GM11168 (cell line): Measurements from ENCODE around the gene SPI1.

Experiments used
- in situ Hi-C: fragments of 300-500 bp; cut with MboI; formaldehyde crosslinking; loops from one replicate; pipeline ENCODE4 v1.12.0; 2022; ENCODE audit warnings: low sequenced_read_pairs; ENCODE audit not compliant: unreplicated experiment

The SPI1 gene

DNA sequence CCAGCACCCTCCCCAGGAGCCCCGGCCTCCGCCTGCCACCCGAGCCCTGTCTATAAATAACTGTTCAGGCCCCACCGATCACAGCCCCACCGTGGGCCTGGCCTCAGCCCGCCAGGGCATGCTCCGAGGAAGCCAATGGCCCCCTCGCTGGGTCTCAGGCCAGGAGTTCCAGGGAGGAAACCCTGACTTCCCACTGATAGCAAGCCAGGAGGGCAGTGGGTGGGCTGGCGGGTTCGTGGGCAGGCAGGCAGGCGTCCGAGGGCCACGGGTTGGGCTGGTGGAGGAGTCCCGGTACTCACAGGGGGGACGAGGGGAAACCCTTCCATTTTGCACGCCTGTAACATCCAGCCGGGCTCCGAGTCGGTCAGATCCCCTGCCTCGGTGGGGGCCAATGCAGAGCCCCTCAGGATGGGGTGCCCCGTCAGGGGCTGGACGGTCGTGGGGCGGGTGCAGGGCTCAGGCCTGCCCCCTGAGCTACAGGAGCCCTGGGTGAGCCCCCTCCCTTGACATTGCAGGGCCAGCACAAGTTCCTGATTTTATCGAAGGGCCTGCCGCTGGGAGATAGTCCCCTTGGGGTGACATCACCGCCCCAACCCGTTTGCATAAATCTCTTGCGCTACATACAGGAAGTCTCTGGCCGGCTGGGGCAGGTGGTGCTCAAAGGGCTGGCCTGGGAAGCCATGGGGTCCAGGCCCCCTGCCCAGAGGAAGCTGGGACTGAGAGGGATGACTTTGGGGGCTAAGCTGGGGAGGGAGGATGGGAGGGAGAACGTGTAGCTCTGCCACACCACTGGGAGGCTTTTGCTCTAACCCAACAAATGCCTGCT, at the start of gene SPI1:
Gene SPI1 (minus strand): TSS at position 538 of the 826 bp plus-strand sequence. CDS start 194 bp downstream, at position 344.
- in situ Hi-C loops: no loop called here

DNA sequence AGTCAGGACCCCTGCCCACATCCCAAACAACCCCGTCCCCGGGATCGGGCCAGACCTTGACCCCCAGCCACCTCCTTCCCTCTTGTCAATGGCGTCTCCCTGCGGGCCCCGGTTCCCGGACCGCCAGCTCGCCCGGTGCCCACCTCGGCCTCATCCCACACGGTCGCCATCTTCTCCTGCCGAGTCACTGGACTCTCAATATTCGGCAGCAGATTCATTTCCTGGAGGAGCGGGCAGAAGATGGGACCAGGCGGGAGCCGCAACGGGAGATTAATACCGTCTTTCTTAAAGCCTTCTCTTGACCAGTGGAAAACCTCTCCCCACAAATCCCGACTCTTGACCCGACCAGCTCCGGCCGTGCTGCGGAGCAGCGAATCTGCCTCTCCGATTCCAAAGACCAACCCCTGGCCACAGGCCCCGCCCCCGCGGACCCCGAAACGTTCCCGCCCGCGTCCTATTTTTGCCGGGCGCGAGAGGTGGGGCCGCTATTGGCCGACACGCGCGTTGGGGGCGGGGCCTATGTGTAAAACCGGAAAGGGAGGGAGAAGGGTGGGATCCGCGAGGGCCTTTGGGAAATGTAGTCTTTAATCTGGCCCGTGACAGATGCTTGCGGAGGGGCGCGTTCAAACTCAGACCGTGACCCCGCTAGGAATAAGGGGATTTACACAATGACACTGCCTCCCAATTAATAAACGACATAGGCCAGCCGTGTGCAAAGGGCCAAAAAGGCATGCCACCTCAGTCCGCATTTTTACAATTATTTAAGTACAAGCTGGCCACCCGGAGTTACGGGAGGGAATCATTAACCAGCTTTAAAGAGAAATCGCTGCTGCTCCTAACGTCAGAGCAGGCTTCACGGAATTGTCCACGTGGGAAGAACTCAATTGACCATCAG, 48.0 kb upstream of the SPI1 start, which contains the start of gene PSMC3:
Gene PSMC3 (minus strand): TSS at position 378 of the 895 bp plus-strand sequence. CDS start 160 bp downstream, at position 218.
- in situ Hi-C loops: no loop called here

DNA sequence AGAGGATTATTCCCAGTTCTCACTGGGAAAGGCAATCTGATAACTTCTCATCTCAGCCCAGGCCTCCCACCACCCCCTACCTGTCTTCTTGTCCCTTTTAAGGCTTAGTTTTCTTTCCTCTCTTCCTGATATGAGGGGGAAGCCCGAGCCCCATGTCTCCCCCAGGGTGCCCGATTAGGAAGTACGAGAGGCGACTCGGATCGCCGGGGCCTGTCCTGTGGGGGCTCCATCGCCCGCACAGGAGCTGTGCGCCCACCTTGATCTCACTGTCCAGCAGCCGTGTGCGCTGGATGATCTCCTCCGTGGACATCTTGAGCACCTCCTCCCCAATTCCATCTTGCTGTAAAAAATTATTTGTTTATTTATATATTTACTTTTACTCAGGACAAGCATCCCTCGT, 47.3 kb upstream of the SPI1 start:
- in situ Hi-C loops: no loop called here

DNA sequence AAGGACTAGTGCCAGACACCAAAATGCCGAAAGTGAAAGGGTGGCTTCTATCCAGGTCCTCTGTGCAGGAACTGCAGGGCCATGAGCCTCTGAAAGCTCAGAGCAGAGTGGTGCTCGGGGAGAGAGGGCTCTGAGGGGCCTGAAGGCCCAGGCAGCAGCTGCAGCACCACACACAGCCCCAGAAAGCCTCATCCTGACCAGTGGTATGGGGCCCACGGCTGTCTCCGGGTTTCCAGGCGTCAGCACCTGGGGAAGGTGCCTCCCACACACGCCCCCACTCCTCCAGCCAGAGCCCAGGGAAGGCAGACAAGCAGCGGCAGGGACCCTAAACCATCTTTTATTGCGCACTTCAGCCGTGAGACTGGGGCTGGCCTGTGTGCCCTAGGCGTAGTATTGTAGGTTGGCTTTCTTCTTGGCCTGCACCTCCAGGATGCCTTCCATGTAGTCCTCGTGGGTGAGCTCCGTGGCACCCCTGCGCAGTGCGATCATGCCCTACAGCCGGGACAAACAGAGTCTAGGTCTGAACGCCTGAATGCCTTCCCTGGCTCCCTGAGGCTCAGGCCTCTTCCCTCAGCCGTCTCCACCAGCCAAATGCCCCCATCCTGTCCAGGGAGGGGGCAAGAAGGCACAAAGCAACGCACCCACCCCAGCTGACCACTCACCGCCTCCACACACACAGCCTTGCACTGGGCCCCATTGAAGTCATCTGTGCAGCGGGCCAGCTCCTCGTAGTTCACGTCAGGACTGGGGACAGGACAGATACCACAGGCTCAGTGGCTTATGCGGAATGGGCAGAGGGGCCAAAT, 40.3 kb upstream of the SPI1 start:
- in situ Hi-C loops: no loop called here

DNA sequence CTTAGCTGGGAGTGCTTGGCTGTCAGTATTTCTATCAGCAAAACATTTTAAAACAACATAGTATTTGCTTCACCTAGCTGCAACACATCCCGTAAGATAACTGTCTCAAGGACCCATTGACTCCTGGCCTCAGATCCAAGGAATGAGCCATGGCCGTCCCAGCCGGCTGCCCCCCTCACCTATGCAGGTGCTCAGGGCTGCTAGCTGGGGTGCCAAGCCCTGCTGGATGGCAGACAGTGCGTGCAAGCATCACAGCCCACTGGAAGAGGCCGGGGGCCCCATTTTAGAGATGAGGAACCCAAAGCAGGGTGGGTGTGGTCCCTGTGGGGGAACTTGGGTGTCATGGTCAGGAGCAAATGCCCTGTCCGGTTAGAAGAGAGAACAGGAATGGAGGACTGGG, 39.4 kb upstream of the SPI1 start:
- in situ Hi-C loops: no loop called here

DNA sequence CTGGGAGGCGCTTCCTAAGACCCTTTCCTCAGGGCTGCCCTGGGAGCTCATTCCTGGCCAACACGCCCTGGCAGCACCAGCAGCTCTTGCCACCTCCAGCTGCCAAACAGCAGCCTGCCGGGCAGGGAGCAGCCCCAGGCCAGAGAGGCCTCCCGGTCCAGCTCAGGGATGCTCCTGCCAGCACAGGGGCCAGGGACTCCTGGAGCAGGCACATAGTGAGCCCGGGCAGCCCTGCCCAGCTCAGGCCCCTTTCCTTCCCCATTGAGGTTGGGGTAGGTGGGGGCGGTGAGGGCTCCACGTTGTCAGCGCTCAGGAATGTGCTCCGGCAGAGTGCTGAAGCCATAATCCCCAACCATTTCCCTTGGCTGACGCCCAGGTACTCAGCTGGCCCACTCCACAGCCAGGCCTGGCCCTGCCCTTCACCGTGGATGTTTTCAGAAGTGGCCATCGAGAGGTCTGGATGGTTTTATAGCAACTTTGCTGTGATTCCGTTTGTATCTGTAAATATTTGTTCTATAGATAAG, 37.7 kb upstream of the SPI1 start:
- in situ Hi-C loops: no loop called here

DNA sequence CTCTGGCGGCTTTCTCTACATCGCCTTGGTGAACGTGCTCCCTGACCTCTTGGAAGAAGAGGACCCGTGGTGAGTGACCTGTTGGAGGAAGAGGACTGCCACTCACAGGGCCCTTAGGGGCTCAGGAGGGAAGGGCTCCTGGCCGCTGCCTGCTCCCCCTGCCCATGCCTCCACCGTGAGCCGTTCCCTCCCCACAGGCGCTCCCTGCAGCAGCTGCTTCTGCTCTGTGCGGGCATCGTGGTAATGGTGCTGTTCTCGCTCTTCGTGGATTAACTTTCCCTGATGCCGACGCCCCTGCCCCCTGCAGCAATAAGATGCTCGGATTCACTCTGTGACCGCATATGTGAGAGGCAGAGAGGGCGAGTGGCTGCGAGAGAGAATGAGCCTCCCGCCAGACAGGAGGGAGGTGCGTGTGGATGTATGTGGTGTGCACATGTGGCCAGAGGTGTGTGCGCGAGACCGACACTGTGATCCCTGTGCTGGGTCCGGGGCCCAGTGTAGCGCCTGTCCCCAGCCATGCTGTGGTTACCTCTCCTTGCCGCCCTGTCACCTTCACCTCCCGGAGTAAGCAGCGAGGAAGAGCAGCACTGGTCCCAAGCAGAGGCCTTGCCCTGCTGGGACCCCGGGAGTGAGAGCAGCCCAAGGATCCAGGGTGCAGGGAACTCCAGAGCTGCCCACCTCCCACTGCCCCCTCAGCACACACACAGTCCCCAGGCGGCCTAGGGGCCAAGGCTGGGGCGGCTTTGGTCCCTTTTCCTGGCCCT, 36.9 kb upstream of the SPI1 start:
- in situ Hi-C loops: no loop called here

DNA sequence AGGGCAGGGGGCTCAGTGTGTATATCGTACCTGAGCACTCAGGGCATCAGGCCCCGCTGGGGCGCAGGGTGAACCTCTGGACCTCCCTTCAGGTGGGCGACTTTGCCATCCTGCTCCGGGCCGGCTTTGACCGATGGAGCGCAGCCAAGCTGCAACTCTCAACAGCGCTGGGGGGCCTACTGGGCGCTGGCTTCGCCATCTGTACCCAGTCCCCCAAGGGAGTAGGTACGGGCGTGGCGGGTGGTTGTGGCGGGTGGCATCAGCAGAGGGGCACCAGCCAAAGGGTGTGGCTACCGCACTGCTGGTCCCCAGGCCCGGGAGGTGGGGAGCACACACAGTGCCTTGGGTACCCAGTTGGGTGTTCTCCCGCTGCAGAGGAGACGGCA, 36.3 kb upstream of the SPI1 start:
- in situ Hi-C loops: no loop called here

DNA sequence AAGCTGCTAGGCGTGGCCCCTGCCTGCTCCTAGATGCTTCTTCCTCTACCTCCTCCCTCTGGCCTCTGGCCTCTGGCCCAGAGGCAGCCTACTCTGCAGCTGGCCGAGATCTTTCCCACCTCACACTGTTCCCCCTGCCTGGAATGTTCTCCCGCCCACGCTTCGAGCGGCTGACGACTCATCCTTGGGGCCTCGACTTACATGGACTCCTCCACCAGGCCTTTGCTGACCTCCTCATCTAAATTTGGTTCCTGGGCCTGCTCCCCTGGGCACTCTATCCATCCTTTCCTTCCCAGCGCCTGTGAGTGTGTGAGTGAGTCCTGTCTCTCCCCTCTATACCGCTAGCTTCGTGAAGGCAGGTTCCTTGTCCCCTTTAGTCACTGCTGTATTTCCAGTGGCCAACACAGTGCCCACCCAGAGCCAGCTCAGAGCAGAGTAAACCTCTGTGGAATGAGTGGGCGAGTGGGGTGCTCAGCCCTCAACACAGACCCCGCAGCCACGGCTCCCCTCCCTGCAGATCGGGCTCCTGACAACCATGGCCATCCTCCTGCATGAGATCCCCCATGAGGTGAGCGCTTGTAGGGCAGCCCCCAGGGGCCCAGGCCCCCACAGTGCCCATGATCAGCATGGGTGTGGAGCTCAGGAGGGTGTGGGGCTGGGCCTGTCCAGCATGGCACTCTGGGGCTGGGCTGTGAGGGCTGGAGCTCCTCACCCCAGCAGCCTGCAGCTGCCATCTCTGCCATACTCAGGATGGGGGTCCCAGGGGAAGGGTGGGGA, 35.7 kb upstream of the SPI1 start:
- in situ Hi-C loops: no loop called here

DNA sequence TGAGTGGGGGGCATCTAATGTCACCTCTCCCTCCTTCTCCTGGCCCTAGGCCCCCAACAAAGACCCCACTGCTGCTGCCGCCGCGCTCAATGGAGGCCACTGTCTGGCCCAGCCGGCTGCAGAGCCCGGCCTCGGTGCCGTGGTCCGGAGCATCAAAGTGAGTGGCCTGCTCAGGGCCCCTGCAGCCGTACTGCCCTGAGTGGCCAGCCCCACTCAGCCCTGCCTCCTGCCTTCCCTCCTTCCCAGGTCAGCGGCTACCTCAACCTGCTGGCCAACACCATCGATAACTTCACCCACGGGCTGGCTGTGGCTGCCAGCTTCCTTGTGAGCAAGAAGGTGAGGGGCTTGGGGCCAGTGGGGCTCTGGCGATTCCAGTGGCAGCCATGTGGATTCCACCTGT, 35.0 kb upstream of the SPI1 start:
- in situ Hi-C loops: no loop called here

DNA sequence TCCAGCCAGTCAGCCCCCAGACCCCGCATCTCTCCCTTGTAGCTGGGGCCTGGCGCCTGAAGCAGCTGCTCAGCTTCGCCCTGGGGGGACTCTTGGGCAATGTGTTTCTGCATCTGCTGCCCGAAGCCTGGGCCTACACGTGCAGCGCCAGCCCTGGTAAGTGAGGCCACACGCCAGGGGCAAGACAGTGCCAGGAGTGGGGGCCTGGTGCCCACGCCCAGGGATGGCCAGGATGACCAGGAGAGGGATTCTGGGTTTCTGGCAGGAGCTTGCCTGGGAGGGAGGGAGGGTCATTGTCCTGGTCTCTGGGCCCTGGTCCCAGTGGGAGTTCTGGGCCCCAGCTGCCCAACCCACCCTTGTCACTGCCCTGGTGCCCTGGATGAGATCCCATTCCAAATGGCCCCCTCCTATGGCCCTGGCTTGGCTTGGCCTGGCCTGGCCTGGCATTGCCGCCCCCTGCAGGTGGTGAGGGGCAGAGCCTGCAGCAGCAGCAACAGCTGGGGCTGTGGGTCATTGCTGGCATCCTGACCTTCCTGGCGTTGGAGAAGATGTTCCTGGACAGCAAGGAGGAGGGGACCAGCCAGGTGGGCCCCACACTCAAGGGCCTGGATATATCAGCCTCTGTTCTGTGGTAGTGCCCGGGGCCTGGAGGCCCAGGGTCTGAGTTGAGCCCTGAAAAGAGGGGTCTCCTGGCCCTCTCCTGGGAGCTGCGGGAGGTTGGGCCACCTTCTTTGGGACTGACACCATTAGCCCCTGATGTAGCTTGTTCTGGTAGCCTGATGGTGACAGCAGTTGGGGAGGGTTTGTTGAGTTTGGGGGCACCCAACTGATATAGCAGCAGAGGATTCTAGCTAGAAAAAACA, 33.8 kb upstream of the SPI1 start:
- in situ Hi-C loops: no loop called here

DNA sequence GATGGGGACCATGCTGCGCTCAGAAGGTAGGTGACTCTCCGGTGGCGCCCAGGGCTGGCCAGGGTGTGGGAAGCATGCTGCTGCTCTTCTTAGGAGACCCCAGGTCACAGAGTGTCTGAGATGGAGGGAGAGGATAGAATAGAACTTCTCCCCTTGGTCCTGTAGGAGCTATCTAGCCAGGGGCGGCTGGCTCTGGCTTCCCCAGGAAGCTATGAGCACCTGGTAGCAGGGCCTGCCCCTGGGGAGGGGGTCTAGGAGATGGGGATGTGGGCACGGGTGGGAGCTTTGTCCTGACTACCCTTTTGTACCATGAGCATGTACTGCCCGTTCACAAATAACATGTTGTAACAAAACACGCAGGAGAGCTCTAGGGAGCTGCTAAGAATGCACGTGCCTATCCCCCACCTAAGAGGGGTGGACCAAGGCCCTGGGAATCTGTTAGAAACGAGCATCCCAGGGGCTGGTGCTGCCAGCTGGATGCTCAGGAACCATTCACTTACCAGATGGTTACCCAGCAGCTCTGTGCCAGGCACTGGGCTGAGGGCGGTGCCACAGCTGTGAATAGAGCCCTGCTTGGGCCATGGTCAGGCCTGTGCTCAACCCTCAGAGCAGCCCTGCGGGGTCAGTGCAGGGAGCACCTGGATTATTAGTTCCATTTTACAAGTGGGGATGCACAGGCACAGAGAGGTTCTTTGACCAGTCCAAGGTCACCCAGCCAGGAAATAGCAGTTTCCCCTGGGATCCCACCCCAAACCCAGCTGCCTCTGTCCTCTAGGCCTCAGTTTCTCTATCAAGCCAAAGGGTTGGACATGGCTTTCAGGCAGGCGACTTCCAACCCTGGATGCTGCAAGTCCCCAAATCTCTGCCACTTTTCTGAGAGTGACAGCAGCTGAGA, 32.3 kb upstream of the SPI1 start:
- in situ Hi-C loops: no loop called here

DNA sequence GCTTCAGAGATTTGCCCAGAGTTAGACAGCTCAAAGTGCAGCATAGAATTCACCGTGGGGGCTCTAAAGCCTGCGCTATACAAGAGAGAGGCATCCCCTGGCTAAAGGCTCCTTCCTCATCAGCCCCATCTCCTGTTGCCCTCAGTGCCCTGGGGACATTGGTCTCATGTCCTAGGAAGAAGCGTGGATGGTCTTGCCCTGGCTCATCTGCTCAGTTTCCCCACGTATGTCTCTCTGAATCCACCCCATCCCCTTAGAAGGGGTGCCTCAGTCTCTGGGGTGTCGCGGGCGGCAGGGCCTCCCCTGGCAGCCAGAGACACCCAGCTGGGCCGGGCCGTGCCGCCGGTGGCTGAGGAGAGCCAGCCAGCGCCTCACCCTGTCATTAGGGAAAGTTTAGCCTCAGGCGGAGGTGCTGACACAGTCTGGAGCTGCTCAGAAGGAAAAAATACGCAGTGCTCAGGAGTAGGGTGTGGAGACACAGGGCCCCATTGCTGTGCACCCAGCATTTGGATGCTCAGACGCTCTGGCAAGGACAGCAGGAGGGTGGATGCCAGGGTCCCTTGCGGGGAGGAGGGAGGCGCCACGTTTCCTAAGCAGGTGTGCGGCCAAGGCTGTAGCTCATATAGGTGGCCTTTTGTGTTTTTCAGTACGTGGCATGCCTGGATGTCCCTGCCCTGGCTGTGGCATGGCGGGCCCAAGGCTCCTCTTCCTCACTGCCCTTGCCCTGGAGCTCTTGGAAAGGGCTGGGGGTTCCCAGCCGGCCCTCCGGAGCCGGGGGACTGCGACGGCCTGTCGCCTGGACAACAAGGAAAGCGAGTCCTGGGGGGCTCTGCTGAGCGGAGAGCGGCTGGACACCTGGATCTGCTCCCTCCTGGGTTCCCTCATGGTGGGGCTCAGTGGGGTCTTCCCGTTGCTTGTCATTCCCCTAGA, 31.4 kb upstream of the SPI1 start:
- in situ Hi-C loops: no loop called here

DNA sequence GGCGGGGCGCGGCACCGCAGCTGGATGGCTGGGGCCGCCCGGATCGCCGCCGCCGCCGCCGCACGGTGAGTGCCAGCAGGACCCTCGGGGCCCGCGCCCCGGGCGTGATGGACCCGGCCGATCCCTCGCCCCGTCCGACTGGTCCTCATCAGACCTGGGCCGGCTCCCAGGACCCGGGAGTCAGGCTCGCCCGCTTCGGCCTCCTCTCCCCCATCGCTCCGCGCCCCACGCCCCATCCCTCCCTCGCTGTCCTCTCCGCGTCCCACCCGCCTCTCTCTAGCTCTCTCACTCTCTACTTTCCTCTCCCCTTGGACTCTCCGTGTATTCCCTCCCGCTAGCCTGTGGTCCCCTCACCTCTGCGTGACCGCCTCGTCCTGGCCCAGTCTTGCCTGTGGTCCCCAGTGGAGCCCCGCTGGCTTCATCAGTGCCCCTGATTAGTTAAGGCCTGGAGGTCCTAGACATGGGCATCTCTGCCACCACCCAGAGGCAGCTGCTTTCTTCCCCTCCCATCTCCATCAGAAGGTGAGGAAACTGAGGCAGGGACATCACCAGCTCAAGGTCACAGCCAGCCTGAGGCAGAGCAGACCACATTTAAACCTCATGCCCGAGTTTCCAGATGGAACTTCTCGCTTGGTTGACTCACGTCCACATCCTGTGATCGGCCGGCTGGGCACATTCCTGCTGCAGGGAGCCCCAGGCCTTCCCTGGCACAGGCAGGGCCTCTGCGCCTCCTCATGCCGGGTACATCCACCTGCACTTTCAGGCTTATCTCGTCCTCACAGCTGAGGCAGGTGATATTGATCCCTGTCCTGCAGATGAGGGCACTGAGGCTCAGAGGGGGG, 30.5 kb upstream of the SPI1 start:
- in situ Hi-C loops: no loop called here
